ENCODE data around the gene AFF3. TPM values are rescaled to one million over a fixed set of nuclear protein-coding genes. Genes with fewer than 3 reads are reported as not detected.

The AFF3 gene
- total and polyA plus RNA-seq, 2 of the 13 experiments (the other 11 are each of a cell fraction or from before 2014, with no cell fraction given), result not detected

- ATAC-seq, result no peak
- in situ Hi-C loops (cut with HindIII; ENCODE audit: extremely low pct_ligation_motif_present, low pct_unique_long_range_greater_than_20kb), result no loop called here
- intact Hi-C loops (cut with micrococcal nuclease; ENCODE audit: unreplicated experiment), result no loop called here
- H2AFZ ChIP-seq (ENCODE audit: low read length), result no peak overlapping the region
- H3K9ac ChIP-seq (ENCODE audit: insufficient read depth, low read depth, low read length), result no peak overlapping the region
- H3K27me3 ChIP-seq (ENCODE audit: control insufficient read depth in 1 of 2, insufficient read depth in 2 of 2, low read length in 2 of 2), result peaks cover 0 to 5% of the 10 kb centered on the region in 2 experiments; a peak in 1 of 5 replicates
- H3K4me1 ChIP-seq (ENCODE audit: insufficient read depth, low read length), result no peaks in the 10 kb centered on the region
- no peak for DNase-seq (ENCODE audit: low spot score)
- no peak for FAIRE-seq
- no peaks in the 10 kb centered on the region for H3K36me3 ChIP-seq (replicated peaks in 1 of 2; ENCODE audit: control insufficient read depth in 1 of 2, insufficient read depth in 2 of 2, low read length in 2 of 2)
- 46% methylated on average over 13 of the region's 13 CpGs for WGBS (ENCODE audit: low lambda C conversion rate)
- ChIA-PET POLR2A (no interaction called here), CTCF (ENCODE audit: low intra/inter-chr PET ratio, low total read pairs) (no interaction called here)
- H3K4me3 ChIP-seq (replicated peaks in 1 of 3; ENCODE audit: insufficient read depth in 1 of 3, low read depth in 2 of 3, low read length in 3 of 3), result no peak overlapping the region
- no TSS peak for BruUV-seq (replicated peaks)
- no peak overlapping the region for H3K4me2 ChIP-seq (ENCODE audit: low read depth, low read length)
- H4K20me1 ChIP-seq (ENCODE audit: insufficient read depth, low read length), result no peaks in the 10 kb centered on the region
- no peaks in the 10 kb centered on the region for H3K9me3 ChIP-seq (ENCODE audit: low read length)
- TF ChIP-seq FOXO1 (CRISPR knock-in tag; IDR thresholded peaks at IDR 0.05) (no peak), TEAD3 (CRISPR knock-in tag; optimal IDR thresholded peaks at IDR 0.05; ENCODE audit: borderline replicate concordance) (no peak), KLF16 (CRISPR knock-in tag; IDR thresholded peaks at IDR 0.05) (no peak), SMARCC2 (IDR thresholded peaks at IDR 0.05) (no peak), ZNF589 (CRISPR knock-in tag; conservative IDR thresholded peaks at IDR 0.05) (no peak), NR0B2 (CRISPR knock-in tag; IDR thresholded peaks at IDR 0.05) (no peak), SRSF4 (IDR thresholded peaks at IDR 0.05; ENCODE audit: low read depth, low read length, poor library complexity, severe bottlenecking) (no peak), ARHGAP35 (CRISPR knock-in tag; IDR thresholded peaks at IDR 0.05; ENCODE audit: borderline replicate concordance) (no peak), GABPB1 (CRISPR knock-in tag; IDR thresholded peaks at IDR 0.05) (no peak), SNAPC2 (CRISPR knock-in tag; IDR thresholded peaks at IDR 0.05) (no peak), PBX3 (CRISPR knock-in tag; IDR thresholded peaks at IDR 0.05; ENCODE audit: borderline replicate concordance) (no peak), HNF1B (CRISPR knock-in tag; IDR thresholded peaks at IDR 0.05) (no peak)
- H3K79me2 ChIP-seq (ENCODE audit: insufficient read depth, low read length), result no peaks in the 10 kb centered on the region
- no peak overlapping the region for H3K27ac ChIP-seq (ENCODE audit: extremely low read length, insufficient read depth, low read length)
Measured at GRCh38 chr2:99648906-99649789, 493.2 kb downstream of the AFF3 start.

Measured in HepG2 (cell line).